ENCODE measurements around the gene CCDC107.

Gene CCDC107

GRCh38 chr9:35618325-35618727 is 39.8 kb upstream of the CCDC107 start, which contains the start of gene CD72:
Gene CD72 (minus strand): TSS chr9:35618413. CDS start chr9:35618303, 110 bp downstream.
- TF ChIP-seq ZNF19 (tag by site-specific recombination; IDR thresholded peaks at IDR 0.05; ENCODE audit: low read depth) (no peak), ZNF792 (tag by site-specific recombination; IDR thresholded peaks at IDR 0.05) (no peak), ZNF26 (tag by site-specific recombination; IDR thresholded peaks at IDR 0.05) (no peak), ZNF169 (tag by site-specific recombination; IDR thresholded peaks at IDR 0.05) (no peak), ZNF174 (tag by site-specific recombination; IDR thresholded peaks at IDR 0.05) (no peak), MEIS1 (CRISPR knock-in tag; IDR thresholded peaks at IDR 0.05; ENCODE audit: borderline replicate concordance) (no peak), ZNF610 (tag by site-specific recombination; IDR thresholded peaks at IDR 0.05; ENCODE audit: borderline replicate concordance) (no peak), ZNF639 (tag by site-specific recombination; IDR thresholded peaks at IDR 0.05) (no peak), ZNF747 (tag by site-specific recombination; IDR thresholded peaks at IDR 0.05) (no peak), ATF2 (tag by site-specific recombination; IDR thresholded peaks at IDR 0.05; ENCODE audit: low read depth) (no peak), PRDM2 (tag by site-specific recombination; IDR thresholded peaks at IDR 0.05; ENCODE audit: borderline replicate concordance) (no peak), ZBTB21 (tag by site-specific recombination; IDR thresholded peaks at IDR 0.05) (no peak), ZNF785 (tag by site-specific recombination; IDR thresholded peaks at IDR 0.05) (no peak), ZBTB6 (tag by site-specific recombination; IDR thresholded peaks at IDR 0.05) (no peak), ZBTB49 (tag by site-specific recombination; IDR thresholded peaks at IDR 0.05; ENCODE audit: low read depth) (no peak), ELK4 (IDR thresholded peaks at IDR 0.05; ENCODE audit: borderline replicate concordance, low read depth, low read length) (no peak), ZNF510 (tag by site-specific recombination; IDR thresholded peaks at IDR 0.05; ENCODE audit: insufficient replicate concordance) (no peak), ZNF521 (tag by site-specific recombination; IDR thresholded peaks at IDR 0.05) (no peak)
- H3K27ac ChIP-seq (ENCODE audit: extremely low read depth, low read depth, low read length): no peak within 1 kb of the TSS
- H3K4me1 ChIP-seq (ENCODE audit: control insufficient read depth, insufficient read depth, low read length): no peaks in the 10 kb centered on the region
- no peak within 1 kb of the TSS for H3K4me3 ChIP-seq (ENCODE audit: low read depth, low read length)
- POLR2A ChIA-PET: no interaction called here
- H3K36me3 ChIP-seq (ENCODE audit: control insufficient read depth in 2 of 2, insufficient read depth in 1 of 2, low read length in 2 of 2): no peaks in the 10 kb centered on the region
- no peaks in the 10 kb centered on the region for H3K9me3 ChIP-seq (ENCODE audit: control insufficient read depth, insufficient read depth, low read depth, low read length)
- CTCF ChIA-PET: no interaction called here

Data from HEK293 (cell line).